GM12878 (cell line): ENCODE results near the gene OCA2. TPM values are rescaled to one million over a fixed set of nuclear protein-coding genes. Genes with fewer than 3 reads are reported as not detected.

Experiments
- ATAC-seq: fragments of 200-7000 bp; cut with Tn5 transposase; 3 replicates; pipeline ENCODE4 v1.9.1; 2020; ENCODE audit warnings: mild to moderate bottlenecking, moderate library complexity
- BruUV-seq: library from RNA; stranded (reverse); fragments of 400-500 nt; replicated peaks from 2 replicates; lab custom pipeline; 2021; lab: Mats Ljungman, UMichigan
- CTCF ChIA-PET: fragments of 300-600 bp; sonication (Branson Sonifier 250); formaldehyde crosslinking; extraction: SDS; loops from one replicate; lab custom pipeline; 2021; ENCODE audit warnings: inconsistent platforms; lab: Yijun Ruan, JAX
- POLR2A ChIA-PET: fragments of 350-600 bp; formaldehyde crosslinking; extraction: SDS; loops from one replicate; lab custom pipeline; 2021; ENCODE audit warnings: inconsistent platforms; lab: Charles Lee
- RAD21 ChIA-PET: fragments of 300-600 bp; sonication (Branson Sonifier 250); formaldehyde crosslinking; loops from one replicate; lab custom pipeline; 2023; ENCODE audit warnings: antibody characterized with exemption; ENCODE audit not compliant: unreplicated experiment; lab: Charles Lee
- SMC1A ChIA-PET: fragments of 300-600 bp; sonication (Branson Sonifier 250); formaldehyde crosslinking; loops from one replicate; lab custom pipeline; 2023; ENCODE audit not compliant: unreplicated experiment, uncharacterized antibody; lab: Charles Lee
- DNase-seq: peaks from one replicate; pipeline ENCODE4 v3.0.0-alpha.2; 2011; ENCODE audit warnings: low read depth, low spot score
- FAIRE-seq: peaks from 3 replicates; lab custom pipeline; 2011; peaks lifted over from hg19 to GRCh38; lab: Jason Lieb, UNC
- H2AFZ ChIP-seq: 2 replicates; pipeline ENCODE4 v1.6.0; 2011; ENCODE audit warnings: low read depth, low read length, control low read depth; ENCODE audit not compliant: control insufficient read depth
- H3K27ac ChIP-seq: 2 replicates; pipeline ENCODE4 v1.5.1; 2011; ENCODE audit warnings: control low read depth; ENCODE audit not compliant: control insufficient read depth, insufficient read depth
- H3K27me3 ChIP-seq, 2 experiments: replicated peaks in 1 of 2; 2 replicates each; pipeline versions ENCODE4 v1.6.0 to v1.6.1; 2011; ENCODE audit warnings: low read length in 1 of 2; ENCODE audit not compliant: control insufficient read depth in 2 of 2, insufficient read depth in 2 of 2
- H3K36me3 ChIP-seq, 2 experiments: 2 replicates each; pipeline ENCODE4 v1.5.1; 2011; ENCODE audit warnings: low read length in 1 of 2; ENCODE audit not compliant: control insufficient read depth in 2 of 2, insufficient read depth in 2 of 2
- H3K4me1 ChIP-seq: 2 replicates; pipeline ENCODE4 v1.6.1; 2011; ENCODE audit warnings: mild to moderate bottlenecking, low read length, moderate library complexity, mixed read lengths; ENCODE audit not compliant: control insufficient read depth, insufficient read depth
- H3K4me2 ChIP-seq: 2 replicates; pipeline ENCODE4 v1.6.0; 2011; ENCODE audit warnings: control low read depth; ENCODE audit not compliant: control insufficient read depth, insufficient read depth
- H3K4me3 ChIP-seq: fragments of 200-600 bp; sonication (generic); 2 replicates; pipeline ENCODE4 v1.5.1; 2016
- H3K79me2 ChIP-seq: 2 replicates; pipeline ENCODE4 v1.6.0; 2011; ENCODE audit warnings: low read length; ENCODE audit not compliant: control insufficient read depth, insufficient read depth
- H3K9ac ChIP-seq: 2 replicates; pipeline ENCODE4 v1.8.0; 2011; ENCODE audit warnings: low read length, control low read depth, mixed read lengths; ENCODE audit not compliant: control insufficient read depth, insufficient read depth
- H3K9me3 ChIP-seq: replicated peaks from 3 replicates; pipeline ENCODE4 v1.5.1; 2011; ENCODE audit warnings: mild to moderate bottlenecking, low read length; ENCODE audit not compliant: control insufficient read depth, insufficient read depth
- H4K20me1 ChIP-seq: 2 replicates; pipeline ENCODE4 v1.6.0; 2011; ENCODE audit not compliant: control insufficient read depth, insufficient read depth
- IRF4 ChIP-seq: IDR thresholded peaks from 2 replicates; pipeline ENCODE4 v1.6.1; 2011; ENCODE audit warnings: low read depth, low read length
- POLR2A ChIP-seq: IDR thresholded peaks from 2 replicates; pipeline ENCODE4 v1.6.1; 2011; ENCODE audit warnings: low read depth, mild to moderate bottlenecking, low read length
- RELA ChIP-seq: fragments of 450-650 bp; IDR thresholded peaks from 2 replicates; pipeline ENCODE4 v1.8.0; 2014; ENCODE audit warnings: borderline replicate concordance; ENCODE audit not compliant: partially characterized antibody
- SP1 ChIP-seq: IDR thresholded peaks from one replicate; pipeline ENCODE4 v1.6.1; 2011; ENCODE audit warnings: low read depth, low read length
- SREBF1 ChIP-seq: IDR thresholded peaks from 2 replicates; pipeline ENCODE4 v1.6.1; 2012; ENCODE audit warnings: mild to moderate bottlenecking, low read length
- ZSCAN29 ChIP-seq: fragments of 450-650 bp; IDR thresholded peaks from 2 replicates; pipeline ENCODE4 v1.6.1; 2017; ENCODE audit warnings: mild to moderate bottlenecking, moderate library complexity
- WGBS: methylation state at CpG from one replicate; pipeline ENCODE4 v1.1.6; 2016; ENCODE audit warnings: low lambda C conversion rate; ENCODE audit not compliant: insufficient replicate concordance, insufficient coverage; ENCODE audit errors: missing lambda C conversion rate; 5-methylcytosine and 5-hydroxymethylcytosine counted together
- in situ Hi-C: fragments of 300-500 bp; cut with MboI; formaldehyde crosslinking; loops from 9 replicates; pipeline ENCODE4 v1.14.3; 2018; ENCODE audit warnings: mixed read lengths
- intact Hi-C: fragments of 100-400 bp; cut with micrococcal nuclease; formaldehyde crosslinking; loops from one replicate; pipeline ENCODE4 v1.14.2; 2022; ENCODE audit not compliant: unreplicated experiment
- polyA plus RNA-seq, 11 experiments: library from polyadenylated mRNA; depleted of rRNA in 4 of 11; unstranded in 6 of 11; stranded (reverse) in 5 of 11; fragments of >200 nt; fragmentation: Nextera tagmentation in 4 of 11; fragmentation: Illumina TruSeq in 1 of 11; extraction: Ambion mirVana in 4 of 11; extraction: Trizol in 1 of 11; gene quantifications; 1 replicate in 1 of 11; 2 replicates in 10 of 11; pipeline versions ENCODE4 v1.2.1 to v1.2.3, GENCODE V29; 2011 to 2016; ENCODE audit warnings: inconsistent platforms in 2 of 11, missing spikeins in 2 of 11, low read depth in 1 of 11
- total RNA-seq, 4 experiments: library from RNA; depleted of rRNA in 3 of 4; stranded (reverse); fragments of >200 nt in 3 of 4; fragmentation: Illumina TruSeq in 1 of 4; extraction: Trizol in 1 of 4; gene quantifications; 2 replicates each; pipeline versions ENCODE4 v1.2.1 to v1.2.3, GENCODE V29; 2013 to 2021
- TF ChIP-seq, protein P1 (sequence below): fragments of 450-650 bp; formaldehyde crosslinking; IDR thresholded peaks from 2 replicates; pipeline ENCODE4 v1.4.0; 2022; ENCODE audit warnings: mild to moderate bottlenecking, moderate library complexity
- TF ChIP-seq, protein P2 (sequence below): fragments of 150-350 bp; IDR thresholded peaks from 2 replicates; pipeline ENCODE4 v1.6.1; 2016; ENCODE audit warnings: low read depth, low read length
- TF ChIP-seq, protein P3 (sequence below): fragments of 450-650 bp; IDR thresholded peaks from 2 replicates; pipeline ENCODE4 v1.6.1; 2017; ENCODE audit warnings: mild to moderate bottlenecking
- TF ChIP-seq, protein P4 (sequence below): IDR thresholded peaks from 2 replicates; pipeline ENCODE4 v1.6.1; 2011; ENCODE audit warnings: low read depth, mild to moderate bottlenecking, low read length, moderate library complexity, borderline replicate concordance; ENCODE audit errors: extremely low read depth

The OCA2 gene
- total and polyA plus RNA-seq, 10 of the 15 experiments (the other 5 are each of a cell fraction or from before 2014, with no cell fraction given) = 0.04 to 1.8 TPM; not detected in 8

DNA sequence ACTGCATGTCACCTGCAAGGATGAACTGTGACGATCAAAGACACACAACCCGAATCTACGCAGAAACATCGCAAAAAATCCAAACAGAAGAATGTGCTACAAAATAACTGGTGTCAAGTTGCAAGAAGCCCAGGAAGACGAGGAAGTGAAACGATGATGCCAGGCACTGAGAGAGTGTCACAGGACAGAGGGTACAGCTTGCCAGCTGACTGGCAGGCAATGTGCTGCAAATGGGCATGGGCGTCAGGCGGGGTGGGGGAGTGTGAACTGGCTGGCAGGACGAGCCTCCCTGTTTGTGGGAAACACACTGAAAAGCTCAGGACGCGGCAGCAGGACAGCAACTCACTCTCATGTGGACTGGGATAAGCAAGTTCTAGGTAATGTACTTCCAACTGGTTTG lies 28.9 kb upstream of the OCA2 start (continued):
- TF ChIP-seq, protein P1, sequence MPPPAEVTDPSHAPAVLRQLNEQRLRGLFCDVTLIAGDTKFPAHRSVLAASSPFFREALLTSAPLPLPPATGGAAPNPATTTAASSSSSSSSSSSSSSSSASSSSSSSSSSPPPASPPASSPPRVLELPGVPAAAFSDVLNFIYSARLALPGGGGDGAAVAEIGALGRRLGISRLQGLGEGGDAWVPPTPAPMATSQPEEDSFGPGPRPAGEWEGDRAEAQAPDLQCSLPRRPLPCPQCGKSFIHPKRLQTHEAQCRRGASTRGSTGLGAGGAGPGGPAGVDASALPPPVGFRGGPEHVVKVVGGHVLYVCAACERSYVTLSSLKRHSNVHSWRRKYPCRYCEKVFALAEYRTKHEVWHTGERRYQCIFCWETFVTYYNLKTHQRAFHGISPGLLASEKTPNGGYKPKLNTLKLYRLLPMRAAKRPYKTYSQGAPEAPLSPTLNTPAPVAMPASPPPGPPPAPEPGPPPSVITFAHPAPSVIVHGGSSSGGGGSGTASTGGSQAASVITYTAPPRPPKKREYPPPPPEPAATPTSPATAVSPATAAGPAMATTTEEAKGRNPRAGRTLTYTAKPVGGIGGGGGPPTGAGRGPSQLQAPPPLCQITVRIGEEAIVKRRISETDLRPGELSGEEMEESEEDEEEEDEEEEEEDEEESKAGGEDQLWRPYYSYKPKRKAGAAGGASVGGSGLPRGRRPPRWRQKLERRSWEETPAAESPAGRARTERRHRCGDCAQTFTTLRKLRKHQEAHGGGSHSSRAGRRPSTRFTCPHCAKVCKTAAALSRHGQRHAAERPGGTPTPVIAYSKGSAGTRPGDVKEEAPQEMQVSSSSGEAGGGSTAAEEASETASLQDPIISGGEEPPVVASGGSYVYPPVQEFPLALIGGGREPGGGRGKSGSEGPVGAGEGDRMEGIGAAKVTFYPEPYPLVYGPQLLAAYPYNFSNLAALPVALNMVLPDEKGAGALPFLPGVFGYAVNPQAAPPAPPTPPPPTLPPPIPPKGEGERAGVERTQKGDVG (CRISPR knock-in tag) = no peak
- TF ChIP-seq, protein P2, sequence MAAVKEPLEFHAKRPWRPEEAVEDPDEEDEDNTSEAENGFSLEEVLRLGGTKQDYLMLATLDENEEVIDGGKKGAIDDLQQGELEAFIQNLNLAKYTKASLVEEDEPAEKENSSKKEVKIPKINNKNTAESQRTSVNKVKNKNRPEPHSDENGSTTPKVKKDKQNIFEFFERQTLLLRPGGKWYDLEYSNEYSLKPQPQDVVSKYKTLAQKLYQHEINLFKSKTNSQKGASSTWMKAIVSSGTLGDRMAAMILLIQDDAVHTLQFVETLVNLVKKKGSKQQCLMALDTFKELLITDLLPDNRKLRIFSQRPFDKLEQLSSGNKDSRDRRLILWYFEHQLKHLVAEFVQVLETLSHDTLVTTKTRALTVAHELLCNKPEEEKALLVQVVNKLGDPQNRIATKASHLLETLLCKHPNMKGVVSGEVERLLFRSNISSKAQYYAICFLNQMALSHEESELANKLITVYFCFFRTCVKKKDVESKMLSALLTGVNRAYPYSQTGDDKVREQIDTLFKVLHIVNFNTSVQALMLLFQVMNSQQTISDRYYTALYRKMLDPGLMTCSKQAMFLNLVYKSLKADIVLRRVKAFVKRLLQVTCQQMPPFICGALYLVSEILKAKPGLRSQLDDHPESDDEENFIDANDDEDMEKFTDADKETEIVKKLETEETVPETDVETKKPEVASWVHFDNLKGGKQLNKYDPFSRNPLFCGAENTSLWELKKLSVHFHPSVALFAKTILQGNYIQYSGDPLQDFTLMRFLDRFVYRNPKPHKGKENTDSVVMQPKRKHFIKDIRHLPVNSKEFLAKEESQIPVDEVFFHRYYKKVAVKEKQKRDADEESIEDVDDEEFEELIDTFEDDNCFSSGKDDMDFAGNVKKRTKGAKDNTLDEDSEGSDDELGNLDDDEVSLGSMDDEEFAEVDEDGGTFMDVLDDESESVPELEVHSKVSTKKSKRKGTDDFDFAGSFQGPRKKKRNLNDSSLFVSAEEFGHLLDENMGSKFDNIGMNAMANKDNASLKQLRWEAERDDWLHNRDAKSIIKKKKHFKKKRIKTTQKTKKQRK = no peak

DNA sequence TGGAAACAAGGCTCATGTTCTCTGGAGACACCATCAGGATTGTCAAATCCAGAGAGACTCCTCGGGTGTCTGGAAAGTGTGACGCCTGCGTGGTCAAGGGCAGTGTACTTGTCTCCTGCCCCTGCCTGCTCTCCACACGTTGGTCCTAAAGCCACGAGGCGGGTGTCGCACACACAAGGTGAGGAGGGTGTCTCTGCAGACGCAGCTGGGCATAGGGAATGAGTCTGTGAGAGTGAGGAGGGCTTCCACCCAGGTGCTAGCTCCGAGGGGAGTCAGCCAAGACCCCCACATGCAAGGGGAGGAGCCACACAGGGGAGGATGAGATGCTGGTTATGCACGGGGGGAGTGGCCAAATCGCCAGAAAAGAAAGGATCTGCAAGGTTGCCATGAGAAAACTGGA lies 27.9 kb upstream of the OCA2 start:
- Histone ChIP-seq H3K4me2 (no peak overlapping the region), H2AFZ (no peak overlapping the region), H4K20me1 (no peaks in the 10 kb centered on the region), H3K36me3 (peaks cover 16 to 18% of the 10 kb centered on the region in 2 experiments; a peak in 3 of 4 replicates), H3K79me2 (no peaks in the 10 kb centered on the region), H3K9me3 (no peaks in the 10 kb centered on the region), H3K9ac (no peak overlapping the region), H3K27me3 (no peaks in the 10 kb centered on the region), H3K4me1 (no peaks in the 10 kb centered on the region), H3K27ac (no peak overlapping the region), H3K4me3 (no peak overlapping the region)
- ChIA-PET POLR2A (interaction anchor here (0.6 kb wide), 1 partner anchor 63 kb away, joined by 3 read pairs; no protein-coding TSS in a partner anchor), SMC1A (interaction anchor here (0.5 kb wide), 1 partner anchor 57 kb away, joined by 3 read pairs; no protein-coding TSS in a partner anchor), RAD21 (no interaction called here), CTCF (interaction anchor here (0.6 to 1.7 kb wide), 3 partner anchors 20 to 89 kb away, joined by 3 to 4 read pairs (median 3); no protein-coding TSS in a partner anchor)
- intact Hi-C loops = no loop called here
- no TSS peak for BruUV-seq
- TF ChIP-seq RELA (no peak), ZSCAN29 (no peak), SP1 (no peak), SREBF1 (no peak), POLR2A (no peak), IRF4 (no peak)
- TF ChIP-seq, protein P3, sequence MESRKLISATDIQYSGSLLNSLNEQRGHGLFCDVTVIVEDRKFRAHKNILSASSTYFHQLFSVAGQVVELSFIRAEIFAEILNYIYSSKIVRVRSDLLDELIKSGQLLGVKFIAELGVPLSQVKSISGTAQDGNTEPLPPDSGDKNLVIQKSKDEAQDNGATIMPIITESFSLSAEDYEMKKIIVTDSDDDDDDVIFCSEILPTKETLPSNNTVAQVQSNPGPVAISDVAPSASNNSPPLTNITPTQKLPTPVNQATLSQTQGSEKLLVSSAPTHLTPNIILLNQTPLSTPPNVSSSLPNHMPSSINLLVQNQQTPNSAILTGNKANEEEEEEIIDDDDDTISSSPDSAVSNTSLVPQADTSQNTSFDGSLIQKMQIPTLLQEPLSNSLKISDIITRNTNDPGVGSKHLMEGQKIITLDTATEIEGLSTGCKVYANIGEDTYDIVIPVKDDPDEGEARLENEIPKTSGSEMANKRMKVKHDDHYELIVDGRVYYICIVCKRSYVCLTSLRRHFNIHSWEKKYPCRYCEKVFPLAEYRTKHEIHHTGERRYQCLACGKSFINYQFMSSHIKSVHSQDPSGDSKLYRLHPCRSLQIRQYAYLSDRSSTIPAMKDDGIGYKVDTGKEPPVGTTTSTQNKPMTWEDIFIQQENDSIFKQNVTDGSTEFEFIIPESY = no peak
- TF ChIP-seq, protein P4, sequence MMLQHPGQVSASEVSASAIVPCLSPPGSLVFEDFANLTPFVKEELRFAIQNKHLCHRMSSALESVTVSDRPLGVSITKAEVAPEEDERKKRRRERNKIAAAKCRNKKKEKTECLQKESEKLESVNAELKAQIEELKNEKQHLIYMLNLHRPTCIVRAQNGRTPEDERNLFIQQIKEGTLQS = no peak
- in situ Hi-C loops = no loop called here
- no peak for FAIRE-seq
- 74% methylated on average over 11 of the region's 11 CpGs for whole genome bisulfite sequencing
- no peak for DNase-seq
- ATAC-seq = no peak
